GM18502 (cell line): ENCODE results near the gene RFX2.

ENCODE experiments used
- ATAC-seq: cut with Tn5 transposase; IDR thresholded peaks from one replicate; pipeline ENCODE4 v1.9.1; 2021; ENCODE audit warnings: mild to moderate bottlenecking; ENCODE audit not compliant: unreplicated experiment, poor library complexity

RFX2 gene

GRCh38 chr19:6062961-6063575, 47.2 kb downstream of the RFX2 start:
- no peak for ATAC-seq

GRCh38 chr19:6062274-6062673, 48.0 kb downstream of the RFX2 start:
- no peak for ATAC-seq

- ATAC-seq, result no peak
Measured at GRCh38 chr19:6061376-6062130, 48.7 kb downstream of the RFX2 start.

- no peak for ATAC-seq
Measured at GRCh38 chr19:6060600-6061375, 49.5 kb downstream of the RFX2 start.

GRCh38 chr19:6059988-6060599, 50.2 kb downstream of the RFX2 start:
- no peak for ATAC-seq

- no peak for ATAC-seq
Measured at GRCh38 chr19:6059396-6059947, 50.8 kb downstream of the RFX2 start.

GRCh38 chr19:6058518-6059201, 51.6 kb downstream of the RFX2 start:
- ATAC-seq, result no peak

GRCh38 chr19:6057651-6058517, 52.4 kb downstream of the RFX2 start:
- no peak for ATAC-seq

GRCh38 chr19:6056801-6057650, 53.3 kb downstream of the RFX2 start:
- no peak for ATAC-seq

GRCh38 chr19:6056282-6056741, 54.0 kb downstream of the RFX2 start:
- no peak for ATAC-seq

- no peak for ATAC-seq
Measured at GRCh38 chr19:6055013-6055795, 55.1 kb downstream of the RFX2 start.

GRCh38 chr19:6048793-6049405, 61.4 kb downstream of the RFX2 start:
- ATAC-seq, result no peak

GRCh38 chr19:6048348-6048747, 62.0 kb downstream of the RFX2 start:
- no peak for ATAC-seq

GRCh38 chr19:6047741-6048251, 62.5 kb downstream of the RFX2 start:
- no peak for ATAC-seq

- no peak for ATAC-seq
Measured at GRCh38 chr19:6047256-6047655, 63.0 kb downstream of the RFX2 start.

- no peak for ATAC-seq
Measured at GRCh38 chr19:6045108-6045507, 65.2 kb downstream of the RFX2 start.
